Neural progenitor cell (in vitro differentiated cells): Measurements from ENCODE around the gene SDK2. TPM values are rescaled to one million over a fixed set of nuclear protein-coding genes. Genes with fewer than 3 reads are reported as not detected.

Experiments
- DNase-seq: peaks from one replicate; pipeline ENCODE4 v3.0.0-alpha.2; 2016; ENCODE audit warnings: low spot score
- H2AFZ ChIP-seq: fragments of 200-600 bp; sonication (generic); replicated peaks from 2 replicates; pipeline ENCODE4 v1.6.1; 2016; ENCODE audit warnings: antibody characterized with exemption
- H3F3A ChIP-seq: fragments of 200-600 bp; sonication (generic); 2 replicates; pipeline ENCODE4 v1.6.1; 2016; ENCODE audit warnings: antibody characterized with exemption, low read depth
- H3K27ac ChIP-seq: fragments of 200-600 bp; sonication (generic); 2 replicates; pipeline ENCODE4 v1.5.1; 2016; ENCODE audit warnings: mild to moderate bottlenecking
- H3K27me3 ChIP-seq: fragments of 200-600 bp; sonication (generic); 2 replicates; pipeline ENCODE4 v1.6.1; 2016; ENCODE audit warnings: mild to moderate bottlenecking, moderate library complexity
- H3K36me3 ChIP-seq: fragments of 200-600 bp; sonication (generic); 2 replicates; pipeline ENCODE4 v1.5.1; 2016
- H3K4me1 ChIP-seq: fragments of 200-600 bp; sonication (generic); 2 replicates; pipeline ENCODE4 v1.6.1; 2016; ENCODE audit warnings: mixed run types
- H3K4me2 ChIP-seq: fragments of 200-600 bp; sonication (generic); 2 replicates; pipeline ENCODE4 v1.6.1; 2016
- H3K4me3 ChIP-seq: fragments of 200-600 bp; sonication (generic); 2 replicates; pipeline ENCODE4 v1.5.1; 2016
- H3K79me2 ChIP-seq: fragments of 200-600 bp; sonication (generic); 2 replicates; pipeline ENCODE4 v1.6.1; 2016; ENCODE audit warnings: low read depth
- H3K9ac ChIP-seq: fragments of 200-600 bp; sonication (generic); 2 replicates; pipeline ENCODE4 v1.6.1; 2016
- H3K9me3 ChIP-seq: fragments of 200-600 bp; sonication (generic); 2 replicates; pipeline ENCODE4 v1.5.1; 2016; ENCODE audit warnings: low read depth
- H4K20me1 ChIP-seq: fragments of 200-600 bp; sonication (generic); 2 replicates; pipeline ENCODE4 v1.6.1; 2016; ENCODE audit warnings: low read depth
- H3K27ac Mint-ChIP-seq: 3 replicates; pipeline ENCODE4 v1.8.0; 2021; ENCODE audit warnings: mixed read lengths
- H3K27me3 Mint-ChIP-seq: 2 replicates; pipeline ENCODE4 v1.8.0; 2022; ENCODE audit warnings: low read depth, mild to moderate bottlenecking, inconsistent platforms, moderate library complexity, mixed read lengths; ENCODE audit not compliant: insufficient read depth
- H3K36me3 Mint-ChIP-seq: 3 replicates; pipeline ENCODE4 v1.8.0; 2021; ENCODE audit warnings: mixed read lengths
- H3K4me1 Mint-ChIP-seq: 3 replicates; pipeline ENCODE4 v1.8.0; 2021; ENCODE audit warnings: mixed read lengths
- H3K4me3 Mint-ChIP-seq: 3 replicates; pipeline ENCODE4 v1.8.0; 2021; ENCODE audit warnings: mild to moderate bottlenecking, moderate library complexity, mixed read lengths
- H3K9me3 Mint-ChIP-seq: 3 replicates; pipeline ENCODE4 v1.8.0; 2020; ENCODE audit warnings: mixed read lengths
- EZH2 ChIP-seq: fragments of 200-600 bp; sonication (generic); IDR thresholded peaks from 2 replicates; pipeline ENCODE4 v1.6.1; 2017; ENCODE audit warnings: antibody characterized with exemption, mild to moderate bottlenecking, moderate library complexity
- EZH2phosphoT487 ChIP-seq: fragments of 200-600 bp; sonication (generic); IDR thresholded peaks from 2 replicates; pipeline ENCODE4 v1.6.1; 2017; ENCODE audit warnings: antibody characterized with exemption
- total RNA-seq: library from RNA; depleted of rRNA; stranded (reverse); fragments of >200 nt; gene quantifications from 2 replicates; pipeline ENCODE4 v1.2.3, GENCODE V29; 2015; ENCODE audit warnings: low replicate concordance
- TF ChIP-seq, protein P1 (sequence below): fragments of 200-600 bp; sonication (generic); IDR thresholded peaks from 2 replicates; pipeline ENCODE4 v1.5.1; 2017; ENCODE audit warnings: antibody characterized with exemption, mild to moderate bottlenecking

The SDK2 gene
- total RNA-seq, 1 donor from 2014 or later, result 15.3 TPM

DNA sequence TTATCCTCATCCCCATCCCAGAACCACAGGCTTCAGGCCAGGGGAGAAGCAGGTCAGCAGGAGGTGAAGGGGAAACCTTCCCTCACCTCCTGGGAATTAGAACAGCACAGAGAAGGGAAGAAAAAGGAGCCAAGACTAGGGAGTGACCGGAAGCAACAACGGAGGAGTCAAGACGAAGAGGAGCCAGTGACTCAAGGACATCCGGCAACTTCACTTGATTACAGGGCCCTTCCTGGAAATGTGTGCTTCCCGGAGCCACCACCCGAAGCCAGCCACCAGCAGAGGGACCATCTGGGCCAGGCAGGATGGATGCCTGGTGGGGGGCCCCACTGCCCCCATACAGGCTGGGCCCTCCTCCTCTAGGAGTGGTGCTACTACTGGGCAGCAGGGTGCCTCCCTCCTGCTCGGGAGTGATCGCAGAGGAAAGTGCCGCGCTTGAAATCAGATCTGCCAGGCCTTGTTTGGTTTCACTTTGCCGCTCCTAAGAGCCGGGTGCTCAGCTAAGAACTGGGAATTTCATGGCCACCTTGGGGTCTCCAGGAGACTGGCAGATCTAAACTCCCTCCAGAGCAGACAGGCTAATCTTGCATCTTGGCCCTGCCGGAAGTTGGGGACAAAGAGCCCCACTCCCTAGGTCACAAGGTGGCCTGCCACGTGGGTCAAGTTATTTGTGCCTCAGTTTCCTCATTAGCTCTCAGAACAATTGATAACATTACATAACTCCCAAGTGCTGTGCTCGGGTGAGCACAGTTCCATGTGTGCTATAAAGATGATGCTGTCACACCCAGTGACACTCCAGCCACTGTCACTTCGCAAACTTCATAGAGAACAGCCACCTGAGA, 339.1 kb downstream of the SDK2 start:
- Histone ChIP-seq H4K20me1 (peaks cover 56% of the 10 kb centered on the region), H3K9ac (no peak overlapping the region), H3K9me3 (no peaks in the 10 kb centered on the region), H2AFZ (no peak overlapping the region), H3K36me3 (no peaks in the 10 kb centered on the region), H3K4me1 (peaks cover 31% of the 10 kb centered on the region), H3K4me2 (peak overlapping the region; percentile 50), H3K79me2 (peaks cover 94% of the 10 kb centered on the region), H3K27ac (no peak overlapping the region), H3K4me3 (no peak overlapping the region), H3F3A (peaks cover 16% of the 10 kb centered on the region), H3K27me3 (no peaks in the 10 kb centered on the region)
- Mint-ChIP-seq H3K9me3 (no peaks in the 10 kb centered on the region), H3K27me3 (peaks cover 3% of the 10 kb centered on the region), H3K4me1 (peaks cover 31% of the 10 kb centered on the region), H3K4me3 (peak overlapping the region; percentile 38), H3K36me3 (peaks cover 12% of the 10 kb centered on the region), H3K27ac (no peak overlapping the region)
- TF ChIP-seq EZH2phosphoT487, result no peak
- TF ChIP-seq, protein P1, sequence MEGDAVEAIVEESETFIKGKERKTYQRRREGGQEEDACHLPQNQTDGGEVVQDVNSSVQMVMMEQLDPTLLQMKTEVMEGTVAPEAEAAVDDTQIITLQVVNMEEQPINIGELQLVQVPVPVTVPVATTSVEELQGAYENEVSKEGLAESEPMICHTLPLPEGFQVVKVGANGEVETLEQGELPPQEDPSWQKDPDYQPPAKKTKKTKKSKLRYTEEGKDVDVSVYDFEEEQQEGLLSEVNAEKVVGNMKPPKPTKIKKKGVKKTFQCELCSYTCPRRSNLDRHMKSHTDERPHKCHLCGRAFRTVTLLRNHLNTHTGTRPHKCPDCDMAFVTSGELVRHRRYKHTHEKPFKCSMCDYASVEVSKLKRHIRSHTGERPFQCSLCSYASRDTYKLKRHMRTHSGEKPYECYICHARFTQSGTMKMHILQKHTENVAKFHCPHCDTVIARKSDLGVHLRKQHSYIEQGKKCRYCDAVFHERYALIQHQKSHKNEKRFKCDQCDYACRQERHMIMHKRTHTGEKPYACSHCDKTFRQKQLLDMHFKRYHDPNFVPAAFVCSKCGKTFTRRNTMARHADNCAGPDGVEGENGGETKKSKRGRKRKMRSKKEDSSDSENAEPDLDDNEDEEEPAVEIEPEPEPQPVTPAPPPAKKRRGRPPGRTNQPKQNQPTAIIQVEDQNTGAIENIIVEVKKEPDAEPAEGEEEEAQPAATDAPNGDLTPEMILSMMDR, result peak; percentile 18
- TF ChIP-seq EZH2, result no peak
- DNase-seq, result peak; percentile 35

DNA sequence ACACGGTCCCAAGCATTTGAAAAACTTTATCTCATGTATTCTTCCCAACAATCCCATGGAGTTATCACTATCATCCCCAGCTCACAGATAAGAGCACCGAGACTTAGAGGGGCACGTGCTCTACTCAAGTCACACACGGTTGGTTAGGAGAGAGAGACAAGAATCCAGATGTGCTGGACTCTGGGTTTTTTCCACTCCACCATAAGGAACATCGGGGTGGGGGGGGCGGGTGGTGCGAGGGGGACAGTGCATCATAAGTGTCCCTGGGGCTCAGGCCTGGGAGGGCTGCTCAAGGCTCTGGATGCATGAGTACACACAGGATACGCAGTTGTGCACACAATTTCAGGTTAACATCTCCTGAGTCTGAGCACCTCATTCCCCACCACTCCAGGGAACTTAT, 339.8 kb downstream of the SDK2 start:
- H4K20me1 ChIP-seq, result peaks cover 57% of the 10 kb centered on the region
- H3K9ac ChIP-seq, result no peak overlapping the region
- H3K4me3 Mint-ChIP-seq, result no peak overlapping the region
- H3K4me1 ChIP-seq, result peaks cover 25% of the 10 kb centered on the region
- H3K9me3 Mint-ChIP-seq, result no peaks in the 10 kb centered on the region
- TF ChIP-seq, protein P1, result no peak
- TF ChIP-seq EZH2 (no peak), EZH2phosphoT487 (no peak)
- H3F3A ChIP-seq, result peaks cover 8% of the 10 kb centered on the region
- H2AFZ ChIP-seq, result no peak overlapping the region
- H3K27ac Mint-ChIP-seq, result no peak overlapping the region
- DNase-seq, result no peak
- no peaks in the 10 kb centered on the region for H3K27me3 ChIP-seq
- no peak overlapping the region for H3K4me3 ChIP-seq
- no peaks in the 10 kb centered on the region for H3K9me3 ChIP-seq
- peaks cover 31% of the 10 kb centered on the region for H3K4me1 Mint-ChIP-seq
- H3K36me3 Mint-ChIP-seq, result peaks cover 16% of the 10 kb centered on the region
- H3K27me3 Mint-ChIP-seq, result peaks cover 3% of the 10 kb centered on the region
- H3K4me2 ChIP-seq, result no peak overlapping the region
- H3K79me2 ChIP-seq, result peaks cover 96% of the 10 kb centered on the region
- no peak overlapping the region for H3K27ac ChIP-seq
- H3K36me3 ChIP-seq, result no peaks in the 10 kb centered on the region

DNA sequence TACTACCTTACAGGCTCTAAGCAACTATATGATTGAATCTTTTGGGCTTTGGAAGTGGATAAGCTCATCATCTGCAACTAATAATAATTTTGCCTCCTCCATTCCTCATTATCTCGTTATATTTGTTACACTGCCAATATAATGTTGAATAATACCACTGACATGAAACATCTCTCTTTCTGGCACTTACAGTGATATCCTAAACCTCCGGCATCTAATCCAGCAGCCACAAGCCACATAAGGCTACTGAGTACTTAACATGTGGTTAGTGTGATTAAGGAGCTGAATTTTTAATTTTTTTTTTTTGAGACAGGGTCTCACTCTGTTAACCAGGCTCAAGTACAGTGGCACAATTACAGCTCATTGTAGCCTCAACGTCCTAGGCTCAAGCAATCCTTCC, 342.1 kb downstream of the SDK2 start:
- peaks cover 60% of the 10 kb centered on the region for H4K20me1 ChIP-seq
- Mint-ChIP-seq H3K4me1 (peaks cover 37% of the 10 kb centered on the region), H3K4me3 (no peak overlapping the region), H3K9me3 (no peaks in the 10 kb centered on the region), H3K36me3 (peaks cover 15% of the 10 kb centered on the region), H3K27ac (no peak overlapping the region), H3K27me3 (peaks cover 3% of the 10 kb centered on the region)
- no peak overlapping the region for H3K4me2 ChIP-seq
- H3K36me3 ChIP-seq, result no peaks in the 10 kb centered on the region
- no peaks in the 10 kb centered on the region for H3K27me3 ChIP-seq
- no peaks in the 10 kb centered on the region for H3K9me3 ChIP-seq
- no peak overlapping the region for H2AFZ ChIP-seq
- H3K4me3 ChIP-seq, result no peak overlapping the region
- H3K9ac ChIP-seq, result no peak overlapping the region
- peaks cover 16% of the 10 kb centered on the region for H3F3A ChIP-seq
- DNase-seq, result no peak
- TF ChIP-seq, protein P1, result no peak
- no peak for TF ChIP-seq EZH2phosphoT487
- no peak for TF ChIP-seq EZH2
- H3K27ac ChIP-seq, result no peak overlapping the region
- H3K4me1 ChIP-seq, result peaks cover 31% of the 10 kb centered on the region
- H3K79me2 ChIP-seq, result peaks cover 91% of the 10 kb centered on the region
